ENCODE results near the gene ACP2.
A peak's percentile ranks its signal among the peaks of the same experiment; 100 is the strongest.

ACP2 gene

GRCh38 chr11:47260366-47260765, 11.8 kb upstream of the ACP2 start:
- H3K4me3 ChIP-seq (ENCODE audit: control insufficient read depth, low read depth, low read length), result no peak overlapping the region
- TF ChIP-seq CTCF (IDR thresholded peaks at IDR 0.05; ENCODE audit: control insufficient read depth, insufficient read depth, low read depth, low read length, missing control alignments), result no peak
- DNase-seq (ENCODE audit: low read depth), result no peak

- no peak overlapping the region for H3K4me3 ChIP-seq (ENCODE audit: control insufficient read depth, low read depth, low read length)
- peak; percentile 67 for TF ChIP-seq CTCF (IDR thresholded peaks at IDR 0.05; ENCODE audit: control insufficient read depth, insufficient read depth, low read depth, low read length, missing control alignments)
- no peak for DNase-seq (ENCODE audit: low read depth)
Observed at GRCh38 chr11:47259232-47259977, 10.8 kb upstream of the ACP2 start.

GRCh38 chr11:47258317-47258902, 9.8 kb upstream of the ACP2 start:
- H3K4me3 ChIP-seq (ENCODE audit: control insufficient read depth, low read depth, low read length), result no peak overlapping the region
- DNase-seq (ENCODE audit: low read depth), result no peak
- no peak for TF ChIP-seq CTCF (IDR thresholded peaks at IDR 0.05; ENCODE audit: control insufficient read depth, insufficient read depth, low read depth, low read length, missing control alignments)

GRCh38 chr11:47257517-47258316, 9.1 kb upstream of the ACP2 start, which contains the start of gene NR1H3:
TSS of gene NR1H3 (plus strand) at chr11:47257996. CDS start at chr11:47259217, 1,221 bp downstream.
- no peak for DNase-seq (ENCODE audit: low read depth)
- peak within 1 kb of the TSS; percentile 16 for H3K4me3 ChIP-seq (ENCODE audit: control insufficient read depth, low read depth, low read length)
- peak; percentile 76 for TF ChIP-seq CTCF (IDR thresholded peaks at IDR 0.05; ENCODE audit: control insufficient read depth, insufficient read depth, low read depth, low read length, missing control alignments)

GRCh38 chr11:47257177-47257516, 8.5 kb upstream of the ACP2 start:
- no peak overlapping the region; the same call in 1 of the 2 replicates for H3K4me3 ChIP-seq (ENCODE audit: control insufficient read depth, low read depth, low read length)
- no peak for TF ChIP-seq CTCF (IDR thresholded peaks at IDR 0.05; ENCODE audit: control insufficient read depth, insufficient read depth, low read depth, low read length, missing control alignments)

GRCh38 chr11:47256374-47256773, 7.8 kb upstream of the ACP2 start:
- no peak for DNase-seq (ENCODE audit: low read depth)
- TF ChIP-seq CTCF (IDR thresholded peaks at IDR 0.05; ENCODE audit: control insufficient read depth, insufficient read depth, low read depth, low read length, missing control alignments), result no peak

More at GRCh38 chr11:47257177-47257516, 8.5 kb upstream of the ACP2 start:
- no peak for DNase-seq (ENCODE audit: low read depth)

More at GRCh38 chr11:47256374-47256773, 7.8 kb upstream of the ACP2 start:
- no peak overlapping the region for H3K4me3 ChIP-seq (ENCODE audit: control insufficient read depth, low read depth, low read length)
